H1 (cell line): Measurements from ENCODE around the gene ALPK3. TPM values are rescaled to one million over a fixed set of nuclear protein-coding genes. Genes with fewer than 3 reads are reported as not detected.

Experiments used
- EGR1 ChIP-seq: IDR thresholded peaks from 2 replicates; pipeline ENCODE4 v1.6.1; 2011; ENCODE audit warnings: low read depth, low read length, borderline replicate concordance
- GABPA ChIP-seq: IDR thresholded peaks from 2 replicates; pipeline ENCODE4 v1.6.1; 2011; ENCODE audit warnings: mild to moderate bottlenecking, low read length, moderate library complexity, borderline replicate concordance; ENCODE audit not compliant: insufficient read depth
- HDAC2 ChIP-seq, 2 experiments: fragments of 300-600 bp in 1 of 2; sonication (generic) in 1 of 2; IDR thresholded peaks; 2 replicates each; pipeline ENCODE4 v1.6.1; 2011 to 2012; ENCODE audit warnings: low read depth in 2 of 2, low read length in 2 of 2, mild to moderate bottlenecking in 2 of 2, moderate library complexity in 2 of 2, borderline replicate concordance in 1 of 2, inconsistent platforms in 1 of 2
- HDAC6 ChIP-seq: IDR thresholded peaks from one replicate; pipeline ENCODE4 v1.7.1; 2012; ENCODE audit warnings: low read depth, mild to moderate bottlenecking, inconsistent platforms, low read length, moderate library complexity
- JUN ChIP-seq: IDR thresholded peaks from 2 replicates; pipeline ENCODE4 v1.6.1; 2011; ENCODE audit warnings: low read depth, mild to moderate bottlenecking, improper control_type of control experiment, low read length
- YY1 ChIP-seq: IDR thresholded peaks from 2 replicates; pipeline ENCODE4 v1.6.1; 2011; ENCODE audit warnings: low read depth, mild to moderate bottlenecking, low read length
- polyA plus RNA-seq, 7 experiments: library from polyadenylated mRNA; depleted of rRNA in 3 of 7; stranded (reverse) in 5 of 7; unstranded in 2 of 7; fragments of >200 nt in 5 of 7; fragments of 200-250 nt in 2 of 7; gene quantifications; 1 replicate in 5 of 7; 2 replicates in 1 of 7; 4 replicates in 1 of 7; pipeline versions ENCODE4 v1.2.1 to v1.2.3, GENCODE V29; 2011 to 2013; ENCODE audit warnings: missing spikeins in 2 of 7, mixed read lengths in 2 of 7
- total RNA-seq: library from RNA; stranded (reverse); fragmentation: NEBNext Ultra II Directional; extraction: Animal tissue kit (Norgen Biotek cat#: 25700); gene quantifications from 2 replicates; pipeline ENCODE4 v1.2.1, GENCODE V29; 2021
- TF ChIP-seq, protein P1 (sequence below), 3 experiments: IDR thresholded peaks; 1 replicate in 2 of 3; 2 replicates in 1 of 3; pipeline versions ENCODE4 v1.5.1 to v1.6.1; 2011; ENCODE audit warnings: low read length in 3 of 3, mild to moderate bottlenecking in 3 of 3, inconsistent platforms in 2 of 3, low read depth in 1 of 3, moderate library complexity in 1 of 3; ENCODE audit not compliant: insufficient read depth in 1 of 3; ENCODE audit errors: control extremely low read depth in 1 of 3
- TF ChIP-seq, protein P2 (sequence below): IDR thresholded peaks from 2 replicates; pipeline ENCODE4 v1.6.1; 2012; ENCODE audit warnings: inconsistent platforms

ALPK3 gene
- total and polyA plus RNA-seq, 2 of the 8 experiments (the other 6 are each of a cell fraction or from before 2014, with no cell fraction given): 4.4 to 19.2 TPM

DNA sequence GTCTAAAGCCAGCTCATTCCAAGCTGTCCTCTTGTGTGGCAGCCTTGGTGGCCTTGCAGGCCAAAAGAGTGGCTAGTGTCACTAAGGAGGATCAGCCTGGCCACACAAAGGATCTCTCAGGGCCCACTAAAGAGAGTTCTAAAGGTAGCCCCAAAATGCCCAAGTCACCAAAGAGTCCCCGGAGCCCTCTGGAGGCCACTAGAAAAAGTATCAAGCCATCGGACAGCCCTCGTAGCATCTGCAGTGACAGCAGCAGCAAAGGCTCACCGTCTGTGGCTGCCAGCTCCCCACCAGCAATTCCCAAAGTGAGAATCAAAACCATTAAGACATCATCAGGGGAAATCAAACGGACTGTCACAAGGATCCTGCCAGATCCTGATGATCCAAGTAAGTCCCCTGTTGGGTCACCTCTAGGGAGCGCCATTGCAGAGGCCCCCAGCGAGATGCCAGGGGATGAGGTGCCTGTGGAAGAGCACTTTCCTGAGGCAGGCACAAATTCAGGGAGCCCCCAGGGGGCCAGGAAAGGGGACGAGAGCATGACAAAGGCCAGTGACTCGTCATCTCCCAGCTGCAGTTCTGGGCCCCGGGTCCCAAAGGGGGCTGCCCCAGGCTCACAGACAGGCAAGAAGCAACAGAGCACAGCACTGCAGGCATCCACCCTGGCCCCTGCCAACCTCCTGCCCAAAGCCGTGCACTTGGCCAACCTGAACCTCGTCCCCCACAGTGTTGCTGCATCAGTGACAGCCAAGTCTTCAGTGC, 33.5 kb upstream of the ALPK3 start (continued):
- TF ChIP-seq, protein P1, sequence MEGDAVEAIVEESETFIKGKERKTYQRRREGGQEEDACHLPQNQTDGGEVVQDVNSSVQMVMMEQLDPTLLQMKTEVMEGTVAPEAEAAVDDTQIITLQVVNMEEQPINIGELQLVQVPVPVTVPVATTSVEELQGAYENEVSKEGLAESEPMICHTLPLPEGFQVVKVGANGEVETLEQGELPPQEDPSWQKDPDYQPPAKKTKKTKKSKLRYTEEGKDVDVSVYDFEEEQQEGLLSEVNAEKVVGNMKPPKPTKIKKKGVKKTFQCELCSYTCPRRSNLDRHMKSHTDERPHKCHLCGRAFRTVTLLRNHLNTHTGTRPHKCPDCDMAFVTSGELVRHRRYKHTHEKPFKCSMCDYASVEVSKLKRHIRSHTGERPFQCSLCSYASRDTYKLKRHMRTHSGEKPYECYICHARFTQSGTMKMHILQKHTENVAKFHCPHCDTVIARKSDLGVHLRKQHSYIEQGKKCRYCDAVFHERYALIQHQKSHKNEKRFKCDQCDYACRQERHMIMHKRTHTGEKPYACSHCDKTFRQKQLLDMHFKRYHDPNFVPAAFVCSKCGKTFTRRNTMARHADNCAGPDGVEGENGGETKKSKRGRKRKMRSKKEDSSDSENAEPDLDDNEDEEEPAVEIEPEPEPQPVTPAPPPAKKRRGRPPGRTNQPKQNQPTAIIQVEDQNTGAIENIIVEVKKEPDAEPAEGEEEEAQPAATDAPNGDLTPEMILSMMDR (IDR thresholded peaks at IDR 0.05; ENCODE audit: control extremely low read depth in 1 of 3, insufficient read depth in 1 of 3, low read depth in 1 of 3, low read length in 3 of 3): peak; percentile 36 to 54 (median 50)
- TF ChIP-seq HDAC6 (no peak), JUN (no peak), EGR1 (no peak), YY1 (no peak), HDAC2 (IDR thresholded peaks at IDR 0.05; ENCODE audit: borderline replicate concordance in 1 of 2, low read depth in 2 of 2, low read length in 2 of 2) (0 out of 4 replicates have a peak, but pooled peaks of 1 of the 2 experiments have one; percentile 30), GABPA (no peak)
- TF ChIP-seq, protein P2, sequence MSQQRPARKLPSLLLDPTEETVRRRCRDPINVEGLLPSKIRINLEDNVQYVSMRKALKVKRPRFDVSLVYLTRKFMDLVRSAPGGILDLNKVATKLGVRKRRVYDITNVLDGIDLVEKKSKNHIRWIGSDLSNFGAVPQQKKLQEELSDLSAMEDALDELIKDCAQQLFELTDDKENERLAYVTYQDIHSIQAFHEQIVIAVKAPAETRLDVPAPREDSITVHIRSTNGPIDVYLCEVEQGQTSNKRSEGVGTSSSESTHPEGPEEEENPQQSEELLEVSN: no peak
